GM19238 (cell line): ENCODE results near the gene BCAR1.
"Not testable (repeated sequence)": the region's sequence is repeated elsewhere in the genome, so short reads cannot be mapped to it uniquely, and the experiment has no call there.

Source experiments
- DNase-seq: peaks from one replicate; pipeline ENCODE4 v3.0.0; 2011; ENCODE audit warnings: low spot score; ENCODE audit not compliant: insufficient read length

BCAR1 gene

DNA sequence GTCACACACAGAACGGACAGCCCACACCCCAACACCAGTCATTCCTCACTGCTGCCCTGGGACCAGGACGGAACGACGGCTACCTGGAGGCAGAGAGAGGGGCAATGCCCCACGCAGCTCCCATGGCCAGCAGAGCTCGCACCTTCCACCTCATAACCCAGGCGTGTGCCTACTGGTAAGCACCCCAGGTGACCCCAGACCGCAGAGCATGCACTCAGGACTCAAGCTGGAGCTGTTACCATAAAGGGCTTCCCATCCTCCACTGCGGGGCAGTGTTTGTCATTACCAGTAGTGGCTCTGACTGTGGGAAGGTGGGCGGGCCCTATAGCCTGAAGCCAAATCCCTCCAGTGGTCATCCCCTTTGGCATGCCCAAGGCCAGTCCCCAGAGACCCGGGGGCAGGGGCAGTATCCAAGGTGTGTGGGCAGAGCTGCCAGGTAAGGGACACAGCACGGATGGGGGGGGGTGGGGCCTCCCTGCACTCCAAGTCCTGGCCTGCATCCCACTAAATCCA lies 4.7 kb upstream of the BCAR1 start:
- no peak for DNase-seq

DNA sequence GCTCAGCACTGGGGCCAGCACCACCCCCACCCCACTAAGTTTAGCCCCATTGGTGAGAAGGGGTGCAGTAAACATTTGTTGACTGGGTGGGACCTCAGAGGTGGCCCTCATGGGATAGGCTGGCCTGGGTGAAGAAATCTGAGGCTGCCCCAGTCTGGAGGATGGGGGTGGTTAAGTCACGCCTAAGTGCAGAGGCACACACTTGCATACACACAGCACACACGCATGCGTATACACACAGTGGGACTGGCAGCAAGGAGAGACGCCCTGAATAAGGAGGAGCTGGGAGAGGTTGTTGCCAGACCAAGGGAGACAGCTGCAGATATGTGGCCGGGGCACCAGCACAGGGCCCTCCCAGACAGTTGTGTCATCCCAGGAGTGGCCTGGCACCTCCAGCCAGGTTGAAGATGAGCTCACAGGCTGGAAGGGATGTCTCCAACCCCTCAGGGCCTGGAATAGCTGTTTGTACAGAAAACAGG lies 3.0 kb upstream of the BCAR1 start:
- no peak for DNase-seq

DNA sequence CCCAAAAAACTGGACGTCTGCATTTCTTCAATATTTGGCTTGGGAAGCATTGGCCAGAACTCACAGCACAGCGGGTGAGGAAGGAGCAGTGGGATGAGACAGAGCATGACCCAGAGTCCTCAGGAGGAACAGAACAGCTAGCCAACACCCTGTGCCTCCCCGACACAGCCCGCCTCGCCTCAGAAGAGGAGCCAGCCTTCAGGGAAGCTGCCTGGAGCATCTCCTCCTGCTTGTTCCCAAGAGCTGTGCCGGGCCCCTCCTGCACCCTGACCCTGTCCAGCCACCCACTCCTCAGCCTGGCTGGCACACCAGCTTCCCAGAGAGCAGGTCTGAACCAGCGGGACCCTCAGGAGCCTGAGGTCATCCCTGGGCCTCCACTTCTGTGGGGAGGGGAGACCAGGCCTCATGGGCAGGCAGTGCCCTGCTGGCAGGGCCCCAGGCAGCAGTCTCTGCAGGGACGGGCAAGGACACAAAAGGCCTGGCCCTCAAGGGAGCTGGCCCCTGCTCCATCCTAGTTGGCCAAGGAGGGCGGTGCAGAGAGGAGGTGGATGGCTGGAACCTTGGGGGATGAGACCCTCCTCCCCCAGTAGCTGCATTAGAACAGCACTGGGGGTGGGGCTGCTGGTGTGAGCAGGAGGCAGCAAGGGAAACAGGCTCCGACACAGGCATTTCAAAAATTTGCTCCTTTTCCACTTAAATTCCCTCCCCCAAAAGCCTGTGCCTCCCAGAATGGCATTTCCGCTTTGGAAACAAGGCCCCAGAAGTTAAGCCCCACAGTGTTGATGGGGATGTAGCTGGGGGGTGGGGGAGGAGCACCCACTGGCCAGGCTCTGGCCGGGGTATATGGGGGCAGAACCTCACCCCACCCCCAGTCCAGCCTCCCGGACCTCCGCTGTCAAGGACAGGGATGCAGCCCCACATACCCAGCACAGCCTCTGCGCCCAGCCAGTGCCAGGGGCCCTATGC lies 1.8 kb upstream of the BCAR1 start:
- no peak for DNase-seq

DNA sequence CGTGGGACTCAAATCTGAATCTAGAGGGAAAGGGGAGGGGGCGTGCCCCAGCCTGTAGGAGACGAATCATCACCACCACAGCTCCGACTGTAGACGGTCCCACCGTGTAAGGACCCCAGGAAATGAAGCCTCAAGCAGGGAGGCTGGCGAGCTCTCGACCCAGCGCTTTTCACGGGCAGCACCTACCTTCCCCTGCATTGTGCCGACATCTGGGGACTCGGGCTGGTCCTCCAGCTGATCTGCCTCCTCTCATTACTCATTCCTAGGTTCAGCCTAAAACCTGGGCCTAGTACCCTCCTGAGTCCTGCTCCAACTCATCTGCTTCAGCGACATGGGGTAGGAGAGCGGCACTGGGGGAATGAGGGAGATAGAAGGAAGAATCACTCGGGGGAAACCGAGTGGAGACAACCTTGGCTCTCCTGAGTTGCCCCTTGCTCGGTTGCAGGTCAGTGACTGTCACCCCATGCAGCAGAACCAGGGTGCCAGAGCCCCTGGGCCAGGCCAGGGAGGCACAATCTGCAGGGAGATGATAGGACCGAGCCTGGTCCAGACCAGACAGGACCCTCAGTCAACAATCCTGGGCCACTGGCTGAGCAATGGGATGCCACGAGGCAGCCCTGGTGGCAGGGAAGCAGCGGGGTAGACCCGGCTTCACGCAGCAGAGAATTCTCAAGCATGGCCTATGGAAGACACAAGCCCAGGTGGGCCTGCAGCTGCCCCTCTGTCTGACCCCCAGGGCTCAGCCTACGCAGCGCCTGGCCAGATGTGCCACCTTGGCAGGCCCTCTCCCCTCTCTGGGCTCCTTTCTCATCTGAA lies 833 bp upstream of the BCAR1 start:
- DNase-seq, result no peak

DNA sequence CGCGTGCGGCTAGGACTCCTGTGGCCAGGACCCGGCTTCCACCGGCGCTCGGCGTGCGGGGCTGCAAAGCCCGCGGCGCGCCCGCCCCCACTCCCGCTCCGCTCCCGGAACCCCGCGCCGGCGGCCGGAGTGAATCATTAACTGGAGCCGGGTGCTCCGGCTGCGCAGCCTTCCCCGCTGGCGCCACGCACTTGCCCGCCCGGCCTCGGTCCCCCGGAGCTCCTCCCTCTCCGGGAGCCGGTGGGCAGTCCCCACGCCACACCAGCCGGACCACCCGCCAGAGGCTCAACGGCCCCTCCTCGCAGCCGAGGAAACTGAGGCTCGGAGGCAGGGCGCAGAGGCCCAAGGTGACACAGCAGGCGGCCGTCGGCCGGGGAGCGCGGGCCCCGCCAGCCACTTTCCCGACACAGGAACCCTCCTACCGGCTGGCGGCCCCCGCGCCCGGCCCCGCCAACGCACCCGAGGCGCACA lies 580 bp downstream of the BCAR1 start:
- peak; percentile 80 for DNase-seq

DNA sequence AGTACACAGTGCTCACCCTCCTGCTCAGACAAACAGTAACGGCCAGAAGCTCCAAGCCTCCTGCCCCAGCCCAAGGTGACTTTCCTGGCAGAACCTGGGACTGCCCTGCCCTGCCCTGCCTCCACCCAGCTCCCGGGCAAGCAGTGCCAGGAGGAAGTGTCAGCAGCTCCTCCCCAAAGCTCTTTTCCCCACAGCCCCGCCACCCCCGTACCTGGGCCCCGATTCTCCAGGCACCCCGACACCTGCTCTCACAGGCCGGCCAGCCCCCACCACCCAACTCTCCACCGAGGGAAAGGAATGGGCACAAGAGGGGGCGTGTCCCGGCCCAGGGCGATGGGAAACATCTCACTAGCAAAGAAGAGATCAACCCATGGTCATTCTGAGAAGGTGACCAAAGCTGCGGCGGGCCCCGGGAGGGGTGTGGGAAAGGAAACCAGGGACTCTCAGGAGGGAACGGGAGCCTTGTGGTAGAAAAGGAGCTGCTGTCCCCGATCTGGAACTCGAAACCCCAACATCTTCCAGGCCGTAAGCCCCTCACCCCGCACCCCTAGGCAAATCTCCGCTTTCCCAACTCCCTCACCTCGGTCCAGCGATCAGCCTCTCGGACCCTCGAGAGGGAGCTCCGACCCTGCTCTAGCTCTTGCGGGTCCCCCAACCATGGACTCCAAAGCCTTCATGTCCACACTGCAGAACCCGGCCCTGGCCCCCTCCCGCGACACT lies 1.2 kb downstream of the BCAR1 start:
- DNase-seq, result no peak

DNA sequence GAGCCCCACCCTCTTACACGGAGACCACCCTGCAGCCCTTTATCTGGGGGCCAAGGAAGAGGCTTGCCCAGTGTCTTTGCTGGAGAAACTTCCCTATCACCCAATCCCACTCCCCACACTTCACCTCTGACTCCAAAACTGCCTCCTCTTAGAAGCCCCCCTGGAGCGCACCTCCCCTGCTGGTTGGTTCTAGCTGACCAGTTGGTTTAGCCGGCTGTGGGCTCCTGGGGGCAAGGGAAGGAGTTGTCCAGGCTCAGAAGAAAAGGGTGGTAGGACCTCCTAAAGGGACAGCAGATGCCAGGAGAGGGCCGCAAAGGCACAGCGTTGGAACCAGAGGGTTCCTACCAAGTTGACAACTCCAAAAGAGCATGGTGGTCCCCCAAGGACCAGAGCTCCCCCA lies 2.0 kb downstream of the BCAR1 start:
- no peak for DNase-seq

DNA sequence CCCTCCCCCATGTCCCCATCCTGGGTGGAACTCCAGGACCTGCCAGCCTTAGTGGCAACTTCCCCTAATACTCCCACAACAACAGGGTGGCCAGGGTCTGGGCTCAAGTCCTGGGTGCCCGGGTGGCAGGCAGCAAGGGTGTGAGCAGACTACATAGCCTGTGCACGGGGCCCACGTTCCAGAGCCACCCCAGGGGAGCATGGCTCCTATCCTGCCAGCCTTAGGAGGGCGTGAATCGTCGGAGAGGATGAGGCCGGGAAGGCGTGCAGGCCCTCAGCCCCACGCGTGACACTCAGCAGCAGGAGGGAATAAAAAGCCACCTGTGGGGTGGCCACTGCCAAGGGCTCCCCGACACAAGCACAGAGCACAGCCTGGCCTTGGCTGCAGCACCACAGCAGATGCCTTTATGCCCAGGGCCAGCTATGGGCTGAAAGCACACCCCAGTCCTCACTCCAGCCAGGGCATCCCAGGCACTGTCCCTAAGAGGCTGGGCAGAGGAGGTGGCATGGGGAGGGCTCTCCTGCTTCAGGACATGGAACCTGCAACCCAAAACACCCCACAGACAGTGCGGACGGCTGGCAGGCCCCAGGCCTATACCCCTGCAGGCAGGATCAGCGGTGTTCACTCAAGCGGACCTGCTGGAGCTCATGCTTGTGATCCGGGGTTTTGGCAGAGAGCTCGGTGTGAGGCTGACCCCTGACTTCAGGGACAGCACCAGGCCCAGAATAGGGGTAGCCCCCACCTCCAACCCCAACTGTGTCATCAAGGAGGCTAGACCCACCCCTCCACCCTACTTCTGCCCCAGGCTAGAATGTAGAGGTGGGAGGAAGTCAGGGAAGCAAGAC lies 2.7 kb downstream of the BCAR1 start:
- DNase-seq, result no peak

DNA sequence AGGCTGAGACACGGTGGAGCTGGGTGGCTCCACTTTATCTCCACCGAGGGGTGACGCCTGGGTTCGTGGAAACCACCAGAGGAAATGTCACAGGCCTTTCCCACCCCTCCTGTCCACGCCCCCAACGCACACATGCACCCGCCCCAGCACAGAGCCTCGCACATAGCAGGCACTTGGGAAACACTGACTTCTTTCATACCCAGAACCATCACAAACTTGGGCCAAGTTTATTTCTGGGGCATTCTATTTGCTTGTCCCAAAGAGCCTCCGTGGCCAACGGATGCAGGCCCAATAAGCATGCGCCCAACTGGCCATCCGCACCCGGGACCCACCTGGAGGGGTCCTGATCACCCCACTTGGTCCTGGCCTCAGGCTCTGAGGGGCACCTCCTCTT lies 3.3 kb downstream of the BCAR1 start:
- DNase-seq, result no peak

DNA sequence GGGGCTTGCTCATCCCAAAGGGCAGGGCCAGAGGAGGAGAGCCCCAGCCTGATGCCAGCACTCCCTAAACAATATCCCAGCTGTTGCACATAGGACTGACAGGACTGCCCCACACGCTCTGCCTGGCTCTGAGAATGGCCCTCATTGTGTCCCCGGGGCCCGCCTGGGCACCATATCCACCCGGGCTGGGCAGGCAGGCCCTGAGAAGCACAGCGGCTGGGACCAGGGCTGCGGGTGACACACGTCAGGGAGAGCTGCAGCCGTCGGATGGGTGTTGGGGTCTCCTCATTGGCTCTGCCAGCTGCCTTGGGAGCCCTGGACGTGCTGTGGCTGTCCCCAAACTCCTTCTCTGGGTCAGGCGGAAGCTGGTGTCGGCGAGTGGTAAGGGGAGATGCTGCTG lies 4.2 kb downstream of the BCAR1 start:
- DNase-seq, result no peak

DNA sequence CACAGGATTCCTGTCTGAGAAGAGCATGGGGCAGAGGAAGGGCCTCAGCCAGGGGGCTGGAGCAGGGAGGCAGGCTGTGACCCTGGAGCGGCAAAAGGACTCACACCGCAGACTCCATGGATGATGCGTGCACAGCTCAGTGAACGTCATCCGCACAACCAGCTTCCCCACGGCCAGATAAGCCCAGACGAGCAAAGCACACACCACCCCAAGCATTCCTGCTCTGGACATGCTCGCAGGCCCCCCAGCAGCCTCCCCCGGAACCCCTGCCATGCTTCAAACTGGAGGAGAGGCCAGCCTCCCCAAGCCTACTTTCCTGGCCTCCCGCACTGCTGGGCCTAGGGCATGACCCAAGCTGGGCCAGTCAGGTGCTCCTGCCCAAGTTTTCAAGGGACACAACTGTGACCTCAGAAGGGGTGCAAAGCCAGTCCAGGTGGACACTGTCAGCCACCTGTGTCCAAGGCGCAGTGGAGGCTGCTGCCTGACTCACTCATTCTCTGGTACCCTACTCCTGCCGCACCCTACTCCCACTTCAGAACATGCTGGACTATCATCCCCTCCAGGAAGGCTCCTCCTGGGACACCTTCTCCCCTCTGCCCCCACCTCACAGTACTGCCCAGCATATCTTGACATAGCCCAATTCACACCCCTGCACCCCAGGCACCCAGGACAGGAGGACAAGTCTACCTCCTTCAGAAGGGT lies 4.8 kb downstream of the BCAR1 start:
- no peak for DNase-seq

DNA sequence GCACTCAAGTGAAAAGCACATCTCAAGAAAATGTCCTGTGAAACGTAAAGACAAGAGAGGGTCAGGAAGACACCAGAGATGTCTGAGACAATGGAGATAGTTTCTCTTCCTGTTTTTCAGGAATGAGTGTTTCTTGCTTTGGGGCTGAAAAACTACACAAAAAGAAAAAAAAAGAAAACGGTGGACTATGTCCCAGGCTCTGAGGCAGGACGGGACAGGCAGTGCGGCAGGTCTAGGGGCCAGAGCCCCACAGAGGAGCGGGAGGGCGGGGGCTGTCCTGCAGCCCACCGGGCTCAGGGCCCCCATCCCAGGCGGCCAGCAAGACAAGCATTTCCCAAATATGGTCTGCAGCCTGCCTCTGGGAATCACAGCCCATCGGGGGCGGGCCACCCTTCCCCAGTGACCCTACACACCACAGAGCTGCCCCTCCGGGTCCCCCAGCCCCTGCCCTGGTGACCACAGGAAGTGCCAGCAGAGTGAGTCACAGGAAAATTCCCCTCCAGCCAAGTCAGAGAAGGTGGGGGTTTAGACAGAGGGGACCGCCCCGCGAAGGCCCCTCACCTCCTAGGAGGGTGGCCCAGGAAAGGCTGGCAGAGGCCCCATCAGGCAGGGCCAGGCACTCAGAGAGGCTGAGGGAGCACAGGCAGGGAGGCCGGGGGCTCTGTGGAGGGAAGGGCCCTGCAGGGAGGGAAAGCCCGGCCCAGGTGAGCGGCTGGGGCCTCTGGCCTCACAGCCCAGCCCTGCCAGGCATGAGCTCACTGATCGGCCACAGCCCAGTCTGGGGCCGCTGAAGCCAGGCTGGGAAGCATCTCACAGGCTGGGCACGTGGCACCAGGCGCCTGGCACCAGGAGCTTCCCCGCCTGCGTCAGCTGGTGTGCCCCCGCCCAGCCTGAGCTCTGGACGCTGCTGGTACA lies 6.3 kb downstream of the BCAR1 start:
- no peak for DNase-seq

DNA sequence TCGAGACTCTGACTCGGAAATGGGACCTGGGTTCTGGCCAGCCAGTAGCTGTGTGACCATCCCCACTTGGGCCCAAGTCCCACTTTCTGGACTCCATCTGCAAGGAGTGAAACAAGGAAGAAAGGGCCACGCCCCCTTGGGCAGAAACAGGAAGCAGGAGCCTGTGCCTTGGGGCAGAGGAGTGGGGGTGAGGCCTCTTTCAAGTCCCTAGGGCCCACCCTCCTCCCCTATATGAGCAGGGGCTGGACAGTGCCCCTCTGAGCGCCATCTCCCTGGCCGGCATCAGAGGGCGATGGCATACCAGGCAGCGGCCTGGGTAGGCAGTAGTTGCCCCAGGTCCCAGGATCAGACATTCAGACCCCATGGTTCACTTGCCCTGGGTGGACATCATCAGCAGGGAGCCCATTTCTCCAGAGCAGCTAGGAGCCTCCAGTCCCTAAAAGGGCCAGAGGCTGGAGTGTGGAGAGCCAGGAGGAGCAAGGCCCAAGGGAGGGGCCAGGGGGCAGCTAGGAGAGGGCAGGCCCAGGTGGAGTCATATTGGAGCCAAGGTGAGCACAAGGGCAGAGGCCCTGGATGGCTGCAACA lies 7.1 kb downstream of the BCAR1 start:
- DNase-seq, result no peak

DNA sequence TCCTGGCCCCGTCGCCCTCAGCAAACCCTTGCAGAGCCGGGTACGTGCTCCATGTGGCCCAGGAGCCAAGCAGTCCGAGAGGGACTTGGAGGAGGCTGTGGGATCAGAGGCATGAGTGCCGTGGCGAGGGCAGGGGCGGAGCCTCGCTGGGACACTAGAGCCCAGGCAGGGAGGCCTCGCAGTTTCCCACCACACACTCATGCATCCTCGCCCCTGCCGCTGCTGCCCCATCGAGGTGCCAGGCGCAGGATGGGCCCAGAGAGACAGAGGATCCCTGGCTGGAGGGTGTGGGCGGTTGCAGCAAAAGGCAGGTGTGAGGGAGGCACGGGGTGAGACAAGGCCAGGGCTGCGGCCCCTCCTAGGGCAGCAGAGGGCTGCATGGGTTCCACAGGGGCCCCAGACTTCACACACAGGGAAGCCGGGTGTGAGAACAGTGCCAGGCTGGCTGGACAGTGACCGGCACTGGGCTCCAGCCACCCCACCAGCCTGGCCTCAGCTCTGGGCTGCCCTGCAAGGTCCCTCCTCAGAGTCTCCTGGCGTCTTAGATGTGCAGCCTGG lies 7.7 kb downstream of the BCAR1 start:
- no peak for DNase-seq

DNA sequence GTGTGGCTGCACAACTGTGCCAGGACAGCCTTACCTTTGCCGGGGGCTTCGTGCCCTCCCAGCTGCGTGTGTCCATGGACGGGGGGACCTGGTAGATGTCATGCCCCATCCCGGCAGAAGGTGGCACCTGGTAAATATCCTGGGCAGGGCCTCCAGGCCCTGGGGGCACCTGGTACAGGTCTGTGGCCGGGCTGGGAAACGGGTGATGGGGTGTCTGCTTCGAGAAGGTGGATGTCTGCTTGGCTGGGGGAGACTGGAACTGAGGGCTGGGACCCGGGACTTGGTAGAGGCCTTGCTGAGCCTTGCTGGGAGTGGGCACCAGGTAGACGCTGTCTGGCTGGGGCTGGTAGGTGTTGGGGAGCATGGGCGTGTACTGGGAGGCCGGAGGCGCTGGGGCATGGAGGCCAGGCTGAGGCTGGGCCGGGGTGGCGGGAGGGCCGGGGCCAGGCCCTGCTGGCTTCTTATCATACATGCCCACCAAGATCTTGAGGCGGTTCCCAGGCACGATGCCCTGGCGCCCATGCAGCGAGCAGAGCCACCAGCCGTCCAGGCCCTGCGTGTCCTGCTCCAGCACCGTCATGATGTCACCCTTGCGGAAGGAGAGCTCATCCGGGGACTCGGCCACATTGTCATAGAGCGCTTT lies 8.9 kb downstream of the BCAR1 start:
- DNase-seq, result not testable (repeated sequence)

DNA sequence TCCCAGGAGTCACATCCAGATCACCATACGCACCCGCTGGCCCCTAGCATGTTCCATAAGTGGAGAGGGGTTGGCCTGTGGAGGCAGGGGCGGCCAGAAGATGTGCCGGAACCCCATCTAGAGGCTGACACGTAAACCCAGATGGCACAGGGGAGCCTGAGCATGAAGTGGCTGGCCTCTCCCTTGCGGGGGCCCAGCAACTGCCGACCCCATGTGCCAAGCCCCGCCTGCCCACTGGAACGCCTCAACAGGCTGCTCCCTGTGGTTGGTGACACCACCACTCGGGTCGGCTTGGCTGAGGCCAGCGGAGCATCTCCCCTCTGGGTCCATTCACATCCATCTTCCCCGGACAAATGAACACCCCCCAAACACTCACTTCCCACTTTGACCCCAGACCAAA lies 9.5 kb downstream of the BCAR1 start:
- no peak for DNase-seq

DNA sequence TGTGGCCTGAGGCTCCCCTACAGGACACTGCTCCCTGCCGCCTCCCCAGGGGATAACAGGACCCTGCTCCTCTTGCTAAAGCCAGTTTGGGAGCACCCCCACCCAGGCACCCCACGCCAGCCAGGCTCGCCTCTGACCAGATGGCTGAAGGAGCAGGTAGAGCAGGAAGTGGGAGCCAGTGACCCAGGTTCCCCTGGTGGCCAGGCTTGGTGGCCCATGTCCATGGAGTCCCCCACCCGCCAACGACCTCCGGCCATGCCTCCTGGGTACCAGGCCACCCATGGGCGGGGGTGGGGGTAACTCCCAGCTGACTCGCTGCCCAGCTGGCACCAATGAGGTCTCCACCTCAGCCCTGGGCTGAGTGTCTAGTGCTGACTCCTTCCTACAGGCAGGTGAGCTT lies 10.0 kb downstream of the BCAR1 start:
- no peak for DNase-seq

DNA sequence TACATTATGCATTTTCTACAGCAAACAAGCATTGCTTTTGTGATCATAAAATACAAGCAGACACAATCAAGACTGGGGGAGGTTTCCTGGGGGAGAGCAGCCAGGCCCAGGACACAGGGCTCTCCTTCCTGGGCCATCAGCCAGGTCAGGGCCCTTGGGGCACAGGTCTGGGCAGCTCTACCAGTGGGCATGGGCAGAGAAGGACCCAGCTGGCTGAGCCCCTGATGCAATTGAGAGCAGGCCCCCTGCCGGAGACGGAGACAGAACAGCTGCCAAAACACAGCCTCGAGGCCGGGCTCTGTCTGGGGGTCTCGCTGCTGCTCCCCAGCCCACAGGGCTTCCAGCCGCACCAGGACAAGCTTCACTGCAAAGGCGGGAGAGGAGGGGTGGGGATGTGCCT lies 10.8 kb downstream of the BCAR1 start:
- not testable (repeated sequence) for DNase-seq
